Peyer's patch (tissue), 4 donors: ENCODE measurements around the gene DMD. TPM values are rescaled to one million over a fixed set of nuclear protein-coding genes. Genes with fewer than 3 reads are reported as not detected.

Source experiments
- DNase-seq, 3 donors: peaks; one replicate each; pipeline ENCODE4 v3.0.0-alpha.2; 2017 to 2019
- H3K27ac ChIP-seq, 4 donors: fragments of 200-600 bp; sonication (generic); one replicate each; pipeline ENCODE4 v1.5.1; 2016 to 2019
- H3K27me3 ChIP-seq, 2 donors: fragments of 200-600 bp; sonication (generic); one replicate each; pipeline ENCODE4 v1.5.1; 2019
- H3K36me3 ChIP-seq, 3 donors: fragments of 200-600 bp; sonication (generic); one replicate each; pipeline ENCODE4 v1.5.1; 2016 to 2019
- H3K4me1 ChIP-seq, 4 donors: fragments of 200-600 bp; sonication (generic); one replicate each; pipeline ENCODE4 v1.5.1; 2016 to 2019
- H3K4me3 ChIP-seq, 4 donors: fragments of 200-600 bp; sonication (generic); 1 replicate in 3 of 4; 2 replicates in 1 of 4; pipeline ENCODE4 v1.5.1; 2016 to 2019; ENCODE audit warnings: mild to moderate bottlenecking in 1 of 4
- H3K9me3 ChIP-seq, 4 donors: fragments of 200-600 bp; sonication (generic); one replicate each; pipeline ENCODE4 v1.5.1; 2016 to 2019; ENCODE audit warnings: mild to moderate bottlenecking in 1 of 4
- POLR2A ChIP-seq, 2 donors: fragments of 450-650 bp; IDR thresholded peaks; one replicate each; pipeline ENCODE4 v1.5.1; 2017; ENCODE audit warnings: antibody characterized with exemption in 2 of 2, mild to moderate bottlenecking in 2 of 2, moderate library complexity in 2 of 2
- total RNA-seq, 4 donors: library from RNA; depleted of rRNA; stranded (reverse); fragments of >200 nt; gene quantifications; one replicate each; pipeline ENCODE4 v1.1.0, GENCODE V29; 2016
- TF ChIP-seq, protein P1 (sequence below), 6 experiments: fragments of 450-650 bp in 4 of 6; fragments of 200-600 bp in 2 of 6; sonication (generic) in 1 of 6; IDR thresholded peaks; one replicate each; pipeline ENCODE4 v1.5.1; 2017 to 2019; ENCODE audit warnings: antibody characterized with exemption in 6 of 6, mild to moderate bottlenecking in 3 of 6, moderate library complexity in 1 of 6

The DMD gene
- total RNA-seq, 4 donors from 2014 or later: 15.8 to 109 (median 19.1) TPM

DNA sequence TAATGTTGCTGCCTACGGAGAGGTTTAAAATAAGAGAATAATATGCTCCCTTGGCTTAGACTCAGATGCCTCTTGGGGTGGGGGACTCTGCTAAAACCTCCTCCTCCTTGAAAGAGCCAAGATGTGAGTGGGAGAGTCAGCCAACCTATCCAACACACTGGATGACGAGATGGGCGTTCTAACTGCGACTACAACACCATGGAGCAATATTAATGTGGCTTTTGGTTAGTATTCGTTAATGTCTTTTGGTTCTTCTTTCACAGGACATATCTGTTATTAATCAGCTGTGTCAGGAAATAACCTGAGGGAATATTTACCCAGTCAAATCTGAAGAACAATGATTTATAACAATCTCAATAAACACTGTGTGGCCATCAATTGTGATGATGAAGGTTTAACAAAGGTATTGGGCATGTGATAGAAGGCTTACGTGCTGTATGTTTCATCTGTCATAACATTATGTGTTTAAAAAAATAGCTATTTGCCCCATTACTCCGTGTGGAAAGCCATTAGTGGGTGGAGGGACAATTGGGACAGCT, 1996.0 kb downstream of the DMD start:
- Histone ChIP-seq H3K27ac (no peak overlapping the region), H3K27me3 (no peaks in the 10 kb centered on the region), H3K4me3 (no peak overlapping the region), H3K36me3 (no peaks in the 10 kb centered on the region), H3K4me1 (no peaks in the 10 kb centered on the region), H3K9me3 (no peaks in the 10 kb centered on the region)
- DNase-seq: no peak
- TF ChIP-seq, protein P1, sequence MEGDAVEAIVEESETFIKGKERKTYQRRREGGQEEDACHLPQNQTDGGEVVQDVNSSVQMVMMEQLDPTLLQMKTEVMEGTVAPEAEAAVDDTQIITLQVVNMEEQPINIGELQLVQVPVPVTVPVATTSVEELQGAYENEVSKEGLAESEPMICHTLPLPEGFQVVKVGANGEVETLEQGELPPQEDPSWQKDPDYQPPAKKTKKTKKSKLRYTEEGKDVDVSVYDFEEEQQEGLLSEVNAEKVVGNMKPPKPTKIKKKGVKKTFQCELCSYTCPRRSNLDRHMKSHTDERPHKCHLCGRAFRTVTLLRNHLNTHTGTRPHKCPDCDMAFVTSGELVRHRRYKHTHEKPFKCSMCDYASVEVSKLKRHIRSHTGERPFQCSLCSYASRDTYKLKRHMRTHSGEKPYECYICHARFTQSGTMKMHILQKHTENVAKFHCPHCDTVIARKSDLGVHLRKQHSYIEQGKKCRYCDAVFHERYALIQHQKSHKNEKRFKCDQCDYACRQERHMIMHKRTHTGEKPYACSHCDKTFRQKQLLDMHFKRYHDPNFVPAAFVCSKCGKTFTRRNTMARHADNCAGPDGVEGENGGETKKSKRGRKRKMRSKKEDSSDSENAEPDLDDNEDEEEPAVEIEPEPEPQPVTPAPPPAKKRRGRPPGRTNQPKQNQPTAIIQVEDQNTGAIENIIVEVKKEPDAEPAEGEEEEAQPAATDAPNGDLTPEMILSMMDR (IDR thresholded peaks at IDR 0.05): no peak
- no peak for TF ChIP-seq POLR2A (IDR thresholded peaks at IDR 0.05)

DNA sequence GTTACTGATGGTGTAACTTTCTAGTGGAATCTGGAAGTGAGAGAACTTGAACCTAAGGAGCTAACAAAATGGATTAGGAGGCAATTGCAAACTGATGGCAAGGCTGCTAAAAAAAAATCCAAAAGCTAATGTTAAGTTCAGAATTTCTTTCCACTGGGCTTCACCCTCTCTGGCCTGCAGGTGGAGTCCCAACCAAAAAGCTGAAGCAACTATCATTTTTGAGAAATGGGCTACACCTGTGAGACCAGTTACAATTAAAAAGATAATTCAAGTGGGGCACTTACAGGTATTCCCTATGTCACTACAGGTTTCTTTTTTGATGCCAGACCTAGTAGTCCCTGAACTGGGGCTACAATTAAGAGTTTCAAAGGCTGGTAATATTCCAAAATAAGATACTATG, 1997.4 kb downstream of the DMD start:
- TF ChIP-seq, protein P1 (IDR thresholded peaks at IDR 0.05): peak in 4 of 6 experiments; percentile 10 to 38 (median 23)
- no peak for TF ChIP-seq POLR2A (IDR thresholded peaks at IDR 0.05)

DNA sequence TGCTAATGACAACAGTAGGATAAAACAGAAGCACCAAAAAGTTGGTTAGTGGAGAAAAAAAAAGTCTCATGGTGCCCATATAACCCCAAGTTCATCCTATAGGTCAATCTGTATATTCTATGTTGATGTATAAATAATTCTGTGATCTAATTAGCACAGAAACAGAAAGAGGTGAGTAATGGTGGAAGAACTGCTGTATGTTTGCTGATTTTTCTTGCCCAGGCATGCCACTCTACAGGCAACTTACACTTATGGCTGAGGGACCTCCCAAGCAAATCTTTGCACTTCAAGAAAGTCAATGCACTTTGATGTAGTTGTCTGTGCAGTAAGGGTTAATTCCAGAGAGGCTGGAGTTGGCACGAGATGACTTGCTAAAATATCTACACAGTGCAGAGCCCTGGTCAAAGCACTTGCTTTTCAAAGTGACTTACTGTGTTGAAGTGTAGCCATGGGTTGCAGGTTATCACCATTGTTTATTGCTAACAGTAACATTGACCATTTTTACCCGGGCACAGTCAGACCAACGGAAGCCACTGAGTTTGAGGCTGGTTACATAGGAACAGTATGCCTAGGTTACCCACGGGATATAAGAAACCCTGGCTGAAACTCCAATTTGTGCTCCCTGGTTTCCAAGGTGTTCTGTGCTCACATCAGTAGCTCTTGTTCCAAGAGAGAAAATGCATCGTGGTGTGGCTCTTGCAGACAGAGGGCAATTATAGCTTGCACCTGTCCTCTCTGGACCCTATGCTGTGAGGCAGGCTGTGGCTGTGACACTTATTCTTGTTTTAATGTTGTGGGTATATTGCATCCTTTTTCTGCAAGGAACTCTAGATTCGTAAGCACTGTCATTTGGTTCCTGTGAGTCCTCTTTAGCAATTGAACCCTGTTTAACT, 1998.2 kb downstream of the DMD start:
- Histone ChIP-seq H3K9me3 (no peaks in the 10 kb centered on the region), H3K4me3 (no peak overlapping the region), H3K27ac (no peak overlapping the region), H3K4me1 (no peaks in the 10 kb centered on the region), H3K27me3 (no peaks in the 10 kb centered on the region), H3K36me3 (no peaks in the 10 kb centered on the region)
- no peak for DNase-seq
- TF ChIP-seq POLR2A (IDR thresholded peaks at IDR 0.05): no peak
- TF ChIP-seq, protein P1 (IDR thresholded peaks at IDR 0.05): no peak

More for the DNA sequence above, 1997.4 kb downstream of the DMD start:
- Histone ChIP-seq H3K4me1 (no peaks in the 10 kb centered on the region), H3K9me3 (no peaks in the 10 kb centered on the region), H3K4me3 (no peak overlapping the region), H3K27ac (no peak overlapping the region), H3K27me3 (no peaks in the 10 kb centered on the region), H3K36me3 (no peaks in the 10 kb centered on the region)
- no peak for DNase-seq

DNA sequence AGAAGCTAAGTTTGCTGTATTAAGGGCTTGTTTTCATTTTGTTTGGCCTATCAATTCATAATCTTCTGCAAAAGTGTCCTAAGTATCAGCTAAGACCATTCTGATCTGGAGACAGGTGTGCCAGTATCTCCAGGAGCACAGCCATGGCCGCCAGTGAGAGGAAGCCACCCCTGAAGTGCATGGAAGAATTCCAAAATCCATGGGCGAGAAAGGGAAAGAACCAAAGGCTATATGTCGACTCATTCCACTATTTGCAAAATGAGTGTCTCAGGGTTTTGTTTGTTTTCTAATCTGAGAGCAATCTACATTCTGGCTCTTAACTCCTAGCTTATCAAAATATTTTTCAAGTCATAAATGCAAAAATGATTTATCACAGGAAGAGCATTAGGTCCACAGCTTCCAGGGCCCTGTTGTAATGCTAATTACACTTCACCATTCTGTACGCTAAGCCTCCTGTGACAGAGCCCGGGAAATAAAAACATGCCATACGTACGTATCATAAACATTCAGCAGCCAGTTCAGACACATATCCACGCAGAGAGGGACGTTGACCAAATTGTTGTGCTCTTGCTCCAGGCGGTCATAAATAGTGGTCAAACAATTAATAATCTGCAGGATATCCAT, 2002.2 kb downstream of the DMD start:
- DNase-seq: no peak
- Histone ChIP-seq H3K27me3 (no peaks in the 10 kb centered on the region), H3K4me1 (no peaks in the 10 kb centered on the region), H3K27ac (no peak overlapping the region), H3K9me3 (no peaks in the 10 kb centered on the region), H3K4me3 (no peak overlapping the region), H3K36me3 (no peaks in the 10 kb centered on the region)
- TF ChIP-seq POLR2A (IDR thresholded peaks at IDR 0.05): no peak
- TF ChIP-seq, protein P1 (IDR thresholded peaks at IDR 0.05): no peak

DNA sequence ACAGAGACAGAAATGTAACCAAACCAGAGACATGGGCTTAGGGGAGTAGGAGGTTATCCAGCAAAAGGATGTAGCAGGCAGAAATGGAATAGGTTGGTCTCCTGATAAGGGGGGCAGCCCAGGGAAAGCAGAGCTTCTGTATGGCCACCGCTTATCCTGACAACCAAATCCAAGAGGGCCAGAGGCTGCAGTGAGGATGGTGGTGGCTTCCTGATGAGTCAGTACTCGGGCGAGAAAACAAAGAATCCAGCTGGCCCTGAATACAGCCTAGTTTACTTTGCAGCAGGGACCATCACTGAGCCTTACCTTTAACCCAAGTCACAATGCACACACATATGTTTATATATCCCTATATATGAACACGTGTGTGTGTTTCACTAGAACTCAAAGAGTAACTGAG, 2009.8 kb downstream of the DMD start:
- Histone ChIP-seq H3K4me1 (no peaks in the 10 kb centered on the region), H3K9me3 (no peaks in the 10 kb centered on the region), H3K4me3 (no peak overlapping the region), H3K27ac (no peak overlapping the region), H3K27me3 (no peaks in the 10 kb centered on the region), H3K36me3 (no peaks in the 10 kb centered on the region)
- no peak for DNase-seq
- TF ChIP-seq, protein P1 (IDR thresholded peaks at IDR 0.05): no peak
- TF ChIP-seq POLR2A (IDR thresholded peaks at IDR 0.05): no peak
